Effector memory CD4-positive, alpha-beta T cell (primary cell): Measurements from ENCODE around the gene LGALS8.
"Not testable (repeated sequence)": the region's sequence is repeated elsewhere in the genome, so short reads cannot be mapped to it uniquely, and the experiment has no call there.

ENCODE experiments used
- DNase-seq, 3 donors: peaks; one replicate each; pipeline ENCODE4 v3.0.0-alpha.2; 2020
- H3K27ac ChIP-seq: 2 replicates; pipeline ENCODE4 v1.7.0; 2013; ENCODE audit warnings: mild to moderate bottlenecking, low read length, moderate library complexity; ENCODE audit not compliant: insufficient read depth, poor library complexity, severe bottlenecking
- H3K27me3 ChIP-seq: replicated peaks from 2 replicates; pipeline ENCODE4 v1.7.0; 2013; ENCODE audit warnings: mild to moderate bottlenecking, low read length; ENCODE audit not compliant: insufficient read depth, control insufficient read depth, poor library complexity, severe bottlenecking
- H3K36me3 ChIP-seq: 2 replicates; pipeline ENCODE4 v1.7.0; 2013; ENCODE audit warnings: mild to moderate bottlenecking, low read length, moderate library complexity; ENCODE audit not compliant: control insufficient read depth, insufficient read depth
- H3K4me1 ChIP-seq: 2 replicates; pipeline ENCODE4 v1.7.0; 2013; ENCODE audit warnings: low read length, mild to moderate bottlenecking; ENCODE audit not compliant: control insufficient read depth, insufficient read depth, poor library complexity, severe bottlenecking
- H3K4me3 ChIP-seq: 2 replicates; pipeline ENCODE4 v1.7.0; 2013; ENCODE audit warnings: low read length, low read depth, mild to moderate bottlenecking; ENCODE audit not compliant: insufficient read depth, poor library complexity, severe bottlenecking
- H3K9me3 ChIP-seq: 2 replicates; pipeline ENCODE4 v1.7.0; 2013; ENCODE audit warnings: mild to moderate bottlenecking, low read length, moderate library complexity; ENCODE audit not compliant: control insufficient read depth

Gene LGALS8

GRCh38 chr1:236494082-236494481 lies 29.7 kb upstream of the LGALS8 start:
- no peak for DNase-seq
- H3K4me1 ChIP-seq = no peaks in the 10 kb centered on the region
- H3K4me3 ChIP-seq = no peak overlapping the region
- H3K27me3 ChIP-seq = no peaks in the 10 kb centered on the region
- H3K9me3 ChIP-seq = no peaks in the 10 kb centered on the region
- H3K36me3 ChIP-seq = no peaks in the 10 kb centered on the region
- H3K27ac ChIP-seq = no peak overlapping the region

DNA sequence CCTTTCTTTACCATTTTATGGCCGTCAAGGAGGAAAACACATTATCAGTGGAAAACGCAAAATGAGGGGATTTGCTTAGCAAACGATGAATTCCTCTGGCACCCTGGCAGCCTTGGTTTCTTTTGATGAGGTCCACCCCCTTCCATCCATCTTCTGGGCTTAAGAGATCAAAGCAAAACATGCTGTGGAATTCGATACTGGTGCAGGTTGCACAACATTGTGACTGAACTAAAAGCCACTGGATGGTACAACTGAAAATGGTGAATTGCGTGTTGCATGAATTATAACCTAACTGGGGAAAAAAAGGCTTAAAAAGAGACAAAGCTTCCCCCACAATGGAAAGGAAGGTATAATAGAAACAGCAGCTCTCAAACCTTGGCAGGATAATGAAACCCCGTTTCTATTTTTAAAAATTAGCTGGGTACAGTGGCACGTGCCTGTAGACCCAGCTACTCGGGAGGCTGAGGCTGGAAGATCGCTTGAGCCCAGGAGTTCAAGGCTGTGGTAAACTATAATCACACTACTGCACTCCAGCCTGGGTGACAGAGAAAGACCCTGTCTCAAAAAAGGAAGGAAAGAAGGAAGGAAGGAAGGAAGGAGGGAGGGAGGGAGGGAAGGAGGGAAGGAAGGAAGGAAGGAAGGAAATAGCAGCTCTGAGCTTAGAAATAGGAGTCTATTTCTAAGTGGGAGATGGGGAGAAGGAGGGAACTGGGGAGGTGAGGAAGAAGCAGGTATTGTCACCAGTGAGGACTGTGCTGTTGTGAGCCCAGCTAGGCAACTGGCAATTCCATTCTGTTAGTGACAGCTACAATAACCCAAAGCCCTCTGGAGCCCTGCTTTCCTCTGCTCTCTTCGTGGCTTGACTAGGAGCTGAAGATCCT lies 29.0 kb upstream of the LGALS8 start:
- Histone ChIP-seq H3K27me3 (no peaks in the 10 kb centered on the region), H3K36me3 (no peaks in the 10 kb centered on the region), H3K9me3 (no peaks in the 10 kb centered on the region), H3K4me1 (no peaks in the 10 kb centered on the region), H3K4me3 (no peak overlapping the region), H3K27ac (no peak overlapping the region)
- DNase-seq = no peak

GRCh38 chr1:236495467-236496112 lies 28.2 kb upstream of the LGALS8 start:
- H3K27me3 ChIP-seq = no peaks in the 10 kb centered on the region
- no peaks in the 10 kb centered on the region for H3K9me3 ChIP-seq
- no peaks in the 10 kb centered on the region for H3K36me3 ChIP-seq
- no peaks in the 10 kb centered on the region for H3K4me1 ChIP-seq
- H3K27ac ChIP-seq = no peak overlapping the region
- H3K4me3 ChIP-seq = no peak overlapping the region
- DNase-seq = no peak

GRCh38 chr1:236497908-236498307 lies 25.9 kb upstream of the LGALS8 start:
- Histone ChIP-seq H3K4me1 (peaks cover 4% of the 10 kb centered on the region), H3K9me3 (no peaks in the 10 kb centered on the region), H3K36me3 (no peaks in the 10 kb centered on the region), H3K27me3 (no peaks in the 10 kb centered on the region), H3K27ac (no peak overlapping the region), H3K4me3 (no peak overlapping the region)
- no peak for DNase-seq

GRCh38 chr1:236501093-236501492 lies 22.7 kb upstream of the LGALS8 start:
- no peak overlapping the region for H3K27ac ChIP-seq
- H3K9me3 ChIP-seq = no peaks in the 10 kb centered on the region
- H3K27me3 ChIP-seq = no peaks in the 10 kb centered on the region
- H3K36me3 ChIP-seq = no peaks in the 10 kb centered on the region
- peaks cover 9% of the 10 kb centered on the region for H3K4me1 ChIP-seq
- no peak overlapping the region for H3K4me3 ChIP-seq
- no peak for DNase-seq

DNA sequence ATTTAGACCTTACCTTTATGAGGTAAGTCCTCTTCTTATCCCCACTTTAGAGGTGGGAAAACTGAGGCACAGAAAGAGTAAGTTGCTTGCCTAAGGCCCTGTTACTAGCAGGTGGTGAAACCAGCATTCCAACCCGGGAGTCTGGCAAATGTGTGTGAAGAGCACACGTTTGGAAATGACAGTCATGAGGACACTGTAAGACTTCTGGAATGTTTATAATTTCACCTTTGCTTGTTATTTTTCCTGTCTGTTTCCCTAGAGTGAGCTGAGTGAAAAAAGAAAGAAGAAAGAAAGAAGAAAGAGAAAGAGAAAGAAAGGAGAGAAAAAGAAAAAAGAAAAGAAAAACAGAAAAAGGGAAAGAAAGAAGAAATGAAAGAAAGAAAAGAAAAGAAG lies 21.2 kb upstream of the LGALS8 start:
- Histone ChIP-seq H3K4me1 (peaks cover 9% of the 10 kb centered on the region), H3K4me3 (no peak overlapping the region), H3K36me3 (no peaks in the 10 kb centered on the region), H3K27ac (no peak overlapping the region), H3K9me3 (no peaks in the 10 kb centered on the region), H3K27me3 (no peaks in the 10 kb centered on the region)
- no peak for DNase-seq

DNA sequence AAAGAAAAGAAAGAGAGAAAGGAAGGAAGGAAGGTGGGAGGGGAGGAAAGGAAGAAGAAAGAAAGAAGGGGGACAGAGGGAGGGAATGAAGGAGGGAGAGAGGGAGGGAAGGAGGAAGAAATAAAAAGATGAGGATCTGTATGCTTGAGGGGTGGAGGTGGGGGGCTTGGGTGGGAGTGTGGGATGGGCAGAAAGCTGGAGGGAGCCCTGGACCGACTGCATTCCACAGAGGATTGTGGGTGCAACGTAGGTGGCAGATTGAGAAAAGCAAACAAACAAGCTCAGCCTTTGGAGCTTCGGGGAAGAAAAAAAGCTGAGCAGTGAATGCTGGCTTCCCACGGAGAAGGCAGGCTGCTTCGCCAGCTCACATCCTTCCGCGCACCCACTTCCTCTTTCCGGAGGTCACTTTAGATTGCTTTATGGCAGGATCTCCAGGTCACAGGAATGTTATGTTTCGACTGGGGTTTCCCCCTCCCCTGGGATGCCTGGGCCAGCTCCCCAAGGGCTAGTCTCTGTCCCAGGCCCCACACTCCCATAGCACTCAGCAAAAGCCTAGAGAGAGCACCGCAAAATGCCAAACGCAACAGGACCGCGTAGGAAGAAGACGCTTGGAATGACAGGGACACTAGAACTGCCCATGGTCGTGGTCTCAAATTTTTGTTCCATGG lies 20.7 kb upstream of the LGALS8 start:
- peaks cover 9% of the 10 kb centered on the region for H3K4me1 ChIP-seq
- H3K4me3 ChIP-seq = peak overlapping the region; percentile 12
- H3K9me3 ChIP-seq = no peaks in the 10 kb centered on the region
- H3K27me3 ChIP-seq = no peaks in the 10 kb centered on the region
- no peak for DNase-seq
- no peaks in the 10 kb centered on the region for H3K36me3 ChIP-seq
- no peak overlapping the region for H3K27ac ChIP-seq

GRCh38 chr1:236504338-236504737 lies 19.4 kb upstream of the LGALS8 start:
- not testable (repeated sequence) for H3K9me3 ChIP-seq, H3K36me3 ChIP-seq, DNase-seq, H3K4me3 ChIP-seq, H3K27me3 ChIP-seq, H3K4me1 ChIP-seq, H3K27ac ChIP-seq

DNA sequence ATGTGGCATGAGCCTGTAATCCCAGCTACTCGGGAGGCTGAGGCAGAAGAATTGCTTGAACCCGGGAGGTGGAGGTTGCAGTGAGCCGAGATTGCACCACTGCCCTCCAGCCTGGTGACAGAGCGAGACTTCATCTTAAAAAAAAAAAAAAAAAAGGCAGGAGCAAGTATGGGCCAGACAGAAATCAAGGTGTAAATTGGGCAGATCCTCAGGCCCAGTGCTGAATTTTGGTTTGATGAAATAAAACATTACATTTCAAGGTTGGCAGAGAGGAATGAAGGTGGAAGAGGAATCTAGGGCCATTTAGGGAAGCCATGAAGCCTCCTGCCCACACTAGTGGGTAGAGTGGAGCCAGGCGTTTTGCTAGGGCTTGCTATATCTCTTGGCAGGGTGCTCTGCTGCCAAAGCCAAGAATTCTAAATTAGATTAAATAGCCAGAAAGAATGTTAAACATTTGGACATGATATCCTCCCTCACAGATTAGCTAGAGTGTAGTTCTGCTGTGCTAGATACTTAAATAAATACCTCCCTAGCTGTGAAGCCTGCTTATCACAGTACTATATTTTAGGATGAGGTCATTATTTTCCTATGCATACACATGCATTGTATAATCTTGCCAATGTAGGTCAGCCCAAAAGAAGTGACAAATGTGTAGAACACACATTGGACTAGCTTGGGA lies 16.6 kb upstream of the LGALS8 start:
- DNase-seq = no peak
- H3K36me3 ChIP-seq = no peaks in the 10 kb centered on the region

More for the DNA sequence above, 16.6 kb upstream of the LGALS8 start:
- Histone ChIP-seq H3K27ac (no peak overlapping the region), H3K4me1 (peaks cover 9% of the 10 kb centered on the region), H3K27me3 (no peaks in the 10 kb centered on the region), H3K9me3 (no peaks in the 10 kb centered on the region), H3K4me3 (no peak overlapping the region)
